GM10847 (cell line): ENCODE measurements around the gene UCKL1.

Source experiments
- POLR2A ChIP-seq: IDR thresholded peaks from 2 replicates; pipeline ENCODE4 v1.6.1; 2011; ENCODE audit not compliant: insufficient read length; ENCODE audit errors: extremely low read depth

UCKL1 gene

GRCh38 chr20:63976980-63977738 is 20.9 kb upstream of the UCKL1 start:
- TF ChIP-seq POLR2A, result no peak

DNA sequence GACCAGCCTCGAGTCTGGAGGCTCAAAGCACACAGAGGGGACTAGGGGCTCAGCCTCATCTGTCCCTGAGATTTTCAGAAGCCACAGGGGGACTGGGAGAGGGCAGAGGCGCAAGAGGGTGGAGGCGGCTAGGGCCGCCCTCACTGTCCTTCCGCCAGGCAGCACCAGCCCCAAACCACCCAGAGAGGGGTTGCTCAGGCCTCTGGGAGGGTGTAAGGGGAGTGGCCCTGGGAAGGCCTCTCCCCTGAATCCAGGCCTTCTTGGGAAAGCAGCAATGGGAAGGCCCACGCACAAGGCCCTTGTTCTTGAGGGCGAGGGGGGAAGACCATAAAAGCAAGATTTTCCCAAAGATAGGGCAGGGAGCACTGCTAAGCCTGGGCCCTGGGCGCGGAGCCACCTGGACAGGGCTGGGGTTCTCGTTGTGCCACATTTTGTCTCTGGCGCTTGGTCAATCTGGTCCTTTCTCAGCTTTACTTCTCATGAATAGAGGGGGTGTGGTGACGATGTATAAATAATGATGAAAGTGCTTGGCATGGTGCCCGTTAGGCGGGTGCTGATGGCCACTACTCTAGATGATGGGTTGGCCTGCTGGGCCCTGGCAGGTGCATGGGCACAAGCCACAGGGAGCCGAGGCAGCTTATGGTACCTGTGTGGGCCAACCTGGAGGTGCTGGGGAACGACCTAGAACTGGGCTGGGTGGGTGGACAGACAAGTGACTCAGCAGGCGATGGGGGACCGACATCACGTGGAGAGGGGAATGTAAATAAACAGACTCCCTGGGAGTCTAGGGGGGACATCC is 18.4 kb upstream of the UCKL1 start:
- TF ChIP-seq POLR2A, result no peak

- no peak for TF ChIP-seq POLR2A
Measured at GRCh38 chr20:63973636-63974401, 17.6 kb upstream of the UCKL1 start.

GRCh38 chr20:63973160-63973479 is 16.9 kb upstream of the UCKL1 start:
- no peak for TF ChIP-seq POLR2A

GRCh38 chr20:63972312-63973159 is 16.3 kb upstream of the UCKL1 start:
- no peak for TF ChIP-seq POLR2A

DNA sequence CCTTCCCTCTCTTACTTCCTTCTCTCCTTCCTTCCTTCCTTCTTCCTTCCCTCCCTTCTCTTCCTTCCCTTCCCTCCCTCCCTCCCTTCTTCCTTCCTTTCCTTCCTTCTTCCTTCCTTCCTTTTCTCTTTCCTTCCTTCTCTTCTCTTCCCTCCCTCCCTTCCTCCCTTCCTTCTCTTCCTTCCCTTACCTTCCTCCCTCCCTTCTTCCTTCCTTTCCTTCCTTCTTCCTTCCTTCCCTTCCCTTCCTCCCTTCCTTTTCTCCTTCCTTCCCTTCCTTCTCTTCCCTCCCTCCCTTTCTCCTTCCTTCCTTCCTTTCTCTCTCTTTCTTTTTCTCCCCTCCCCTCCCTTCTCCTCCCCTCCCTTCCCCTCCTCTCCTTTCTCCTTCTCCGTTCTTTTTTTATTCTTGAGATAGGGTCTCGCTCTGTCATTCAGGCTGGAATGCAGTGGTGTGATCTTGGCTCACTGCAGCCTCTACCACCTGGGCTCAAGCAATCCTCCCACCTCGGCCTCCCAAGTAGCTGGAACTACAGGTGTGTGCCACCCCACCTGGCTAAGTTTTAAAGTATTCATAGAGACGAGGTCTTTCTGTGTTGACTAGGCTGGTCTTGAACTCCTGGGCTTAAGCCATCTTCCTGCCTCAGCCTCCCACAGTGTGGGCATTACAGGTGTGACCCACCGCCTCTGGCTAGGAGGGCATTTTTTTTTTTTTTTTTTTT is 14.7 kb upstream of the UCKL1 start:
- TF ChIP-seq POLR2A, result no peak

DNA sequence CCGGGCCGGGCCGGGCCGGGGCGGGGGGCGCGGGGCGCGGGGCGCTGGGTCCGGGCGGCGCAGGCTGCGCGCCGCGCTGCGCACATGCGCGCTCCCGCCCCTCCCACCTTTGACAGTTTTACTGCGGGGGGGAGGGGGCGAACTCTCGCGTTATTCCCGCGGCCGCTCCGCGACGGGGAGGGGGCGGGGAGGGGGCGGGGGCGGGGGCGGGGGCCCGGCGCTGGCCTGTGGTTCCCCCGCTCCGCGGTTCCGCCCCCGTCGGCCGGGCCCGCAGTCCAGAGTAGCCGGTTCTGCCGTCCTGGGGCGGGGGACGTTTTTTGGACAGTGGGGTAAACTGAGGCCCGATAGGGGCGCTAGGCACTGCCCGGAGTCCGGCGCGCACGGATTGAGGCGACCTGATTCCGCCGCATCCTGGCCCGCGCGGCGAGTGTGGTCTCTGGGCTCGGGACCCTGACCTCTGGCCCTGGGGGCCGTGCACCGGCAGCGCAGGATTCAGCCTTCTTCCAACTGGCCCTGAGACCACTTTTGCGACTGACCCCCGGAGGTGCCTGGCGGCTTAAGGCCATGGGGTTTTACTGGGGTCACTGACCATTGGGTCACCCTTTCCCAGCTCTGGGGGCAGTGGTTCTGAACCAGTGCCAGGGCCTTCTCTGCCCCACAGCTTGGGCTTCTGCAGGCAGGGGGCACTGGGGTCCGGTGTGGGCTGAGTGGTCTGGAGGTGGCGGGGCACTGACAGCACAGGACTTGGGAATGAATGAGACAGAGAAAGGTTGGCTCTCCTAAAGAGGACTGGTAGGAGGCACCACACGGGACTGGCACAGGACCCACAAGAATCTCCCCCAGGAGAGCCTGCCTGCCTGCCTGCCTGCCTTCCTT is 13.9 kb upstream of the UCKL1 start, which contains the start of gene ZNF512B:
TSS of gene ZNF512B (minus strand) at position 93 of the 876 bp plus-strand sequence. CDS start 1,980 bp downstream, outside the sequence.
- peak; percentile 16 for TF ChIP-seq POLR2A

GRCh38 chr20:63968928-63969760 is 12.9 kb upstream of the UCKL1 start:
- no peak for TF ChIP-seq POLR2A

- TF ChIP-seq POLR2A, result no peak
Measured at GRCh38 chr20:63968136-63968927, 12.1 kb upstream of the UCKL1 start.

GRCh38 chr20:63967330-63968135 is 11.3 kb upstream of the UCKL1 start:
- TF ChIP-seq POLR2A, result no peak

DNA sequence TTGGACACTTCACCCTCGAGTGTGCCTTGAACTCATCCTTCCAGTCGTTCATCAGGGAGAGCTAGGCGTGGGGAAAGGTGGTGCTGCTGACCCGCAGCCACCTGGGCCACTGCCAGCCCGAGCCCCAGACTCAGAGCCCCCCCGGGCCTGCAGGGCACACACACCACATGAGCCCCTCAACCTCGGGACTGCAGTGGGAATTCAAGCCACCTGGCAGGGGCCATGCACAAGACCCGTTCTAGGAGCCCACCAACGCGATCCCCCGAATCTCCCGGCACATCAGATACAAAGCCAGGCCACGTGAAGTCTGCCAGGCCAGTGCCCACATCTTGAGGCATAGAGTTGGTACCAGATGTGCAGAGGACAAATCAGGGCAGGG is 10.7 kb upstream of the UCKL1 start:
- no peak for TF ChIP-seq POLR2A
